ENCODE data around the gene PDC. TPM values are rescaled to one million over a fixed set of nuclear protein-coding genes. Genes with fewer than 3 reads are reported as not detected.
"Not testable (repeated sequence)": the region's sequence is repeated elsewhere in the genome, so short reads cannot be mapped to it uniquely, and the experiment has no call there.

The PDC gene
- polyA plus RNA-seq, 2 of the 4 experiments (the other 2 are of a cell fraction) = not detected

GRCh38 chr1:186404454-186405051 lies 56.4 kb downstream of the PDC start:
- ChIA-PET POLR2A (interaction anchor here (0.8 kb wide), 1 partner anchor 30 kb away, joined by 4 read pairs; the partner anchor contains the start of gene TPR), CTCF (interaction anchor here (0.7 to 3.9 kb wide), 16 partner anchors 9 to 582 kb away, joined by 3 to 11 read pairs (median 4); partner anchors contain the start of genes ODR4 and TPR)
- TF ChIP-seq MAZ (IDR thresholded peaks at IDR 0.05; ENCODE audit: borderline replicate concordance, low read depth, low read length) (no peak), SMC3 (IDR thresholded peaks at IDR 0.05) (peak; percentile 64), RAD21 (conservative IDR thresholded peaks at IDR 0.05 in 1 of 2, IDR thresholded peaks at IDR 0.05 in 1 of 2) (peak; percentile 77 to 81)
- TF ChIP-seq, protein P1, sequence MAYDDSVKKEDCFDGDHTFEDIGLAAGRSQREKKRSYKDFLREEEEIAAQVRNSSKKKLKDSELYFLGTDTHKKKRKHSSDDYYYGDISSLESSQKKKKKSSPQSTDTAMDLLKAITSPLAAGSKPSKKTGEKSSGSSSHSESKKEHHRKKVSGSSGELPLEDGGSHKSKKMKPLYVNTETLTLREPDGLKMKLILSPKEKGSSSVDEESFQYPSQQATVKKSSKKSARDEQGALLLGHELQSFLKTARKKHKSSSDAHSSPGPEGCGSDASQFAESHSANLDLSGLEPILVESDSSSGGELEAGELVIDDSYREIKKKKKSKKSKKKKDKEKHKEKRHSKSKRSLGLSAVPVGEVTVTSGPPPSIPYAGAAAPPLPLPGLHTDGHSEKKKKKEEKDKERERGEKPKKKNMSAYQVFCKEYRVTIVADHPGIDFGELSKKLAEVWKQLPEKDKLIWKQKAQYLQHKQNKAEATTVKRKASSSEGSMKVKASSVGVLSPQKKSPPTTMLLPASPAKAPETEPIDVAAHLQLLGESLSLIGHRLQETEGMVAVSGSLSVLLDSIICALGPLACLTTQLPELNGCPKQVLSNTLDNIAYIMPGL (CRISPR knock-in tag; IDR thresholded peaks at IDR 0.05; ENCODE audit: borderline replicate concordance) = no peak
- TF ChIP-seq, protein P2, sequence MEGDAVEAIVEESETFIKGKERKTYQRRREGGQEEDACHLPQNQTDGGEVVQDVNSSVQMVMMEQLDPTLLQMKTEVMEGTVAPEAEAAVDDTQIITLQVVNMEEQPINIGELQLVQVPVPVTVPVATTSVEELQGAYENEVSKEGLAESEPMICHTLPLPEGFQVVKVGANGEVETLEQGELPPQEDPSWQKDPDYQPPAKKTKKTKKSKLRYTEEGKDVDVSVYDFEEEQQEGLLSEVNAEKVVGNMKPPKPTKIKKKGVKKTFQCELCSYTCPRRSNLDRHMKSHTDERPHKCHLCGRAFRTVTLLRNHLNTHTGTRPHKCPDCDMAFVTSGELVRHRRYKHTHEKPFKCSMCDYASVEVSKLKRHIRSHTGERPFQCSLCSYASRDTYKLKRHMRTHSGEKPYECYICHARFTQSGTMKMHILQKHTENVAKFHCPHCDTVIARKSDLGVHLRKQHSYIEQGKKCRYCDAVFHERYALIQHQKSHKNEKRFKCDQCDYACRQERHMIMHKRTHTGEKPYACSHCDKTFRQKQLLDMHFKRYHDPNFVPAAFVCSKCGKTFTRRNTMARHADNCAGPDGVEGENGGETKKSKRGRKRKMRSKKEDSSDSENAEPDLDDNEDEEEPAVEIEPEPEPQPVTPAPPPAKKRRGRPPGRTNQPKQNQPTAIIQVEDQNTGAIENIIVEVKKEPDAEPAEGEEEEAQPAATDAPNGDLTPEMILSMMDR (IDR thresholded peaks at IDR 0.05) = peak; percentile 80
- Histone ChIP-seq H3K4me2 (peak overlapping the region; percentile 2; the same call in 1 of the 3 replicates), H3K9me3 (no peaks in the 10 kb centered on the region), H3K4me3 (no peak overlapping the region), H3K4me1 (no peaks in the 10 kb centered on the region), H3K27ac (no peak overlapping the region)
- DNase-seq (ENCODE audit: low read depth in 1 of 2, low spot score in 1 of 2) (peak; percentile 43 to 61), FAIRE-seq (peak; percentile 84), ATAC-seq (peak; percentile 39 to 63; a peak in 3 of 6 replicates)
- WGBS (ENCODE audit: missing lambda C conversion rate) = 28% methylated on average over 5 of the region's 5 CpGs

DNA sequence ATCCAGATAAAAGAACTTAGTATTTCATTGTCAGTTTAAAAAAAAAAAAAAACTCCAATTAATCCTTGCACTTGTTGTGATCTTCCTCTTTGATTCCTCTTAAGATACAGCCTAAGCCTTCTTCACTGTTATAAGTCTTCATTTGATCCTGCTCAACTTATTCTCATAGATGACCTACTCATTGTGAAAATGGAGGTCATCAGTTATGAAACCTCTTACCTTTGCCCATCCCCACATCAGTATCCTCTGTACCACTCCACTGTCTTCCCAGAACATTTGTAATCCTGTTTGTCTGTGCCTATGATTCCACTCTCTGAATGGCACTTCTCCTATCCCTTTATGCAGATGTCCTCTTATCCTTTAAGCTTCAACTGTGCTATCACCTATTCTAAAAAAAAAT lies 57.3 kb downstream of the PDC start:
- CTCF ChIA-PET = interaction anchor here (0.8 to 3.9 kb wide), 15 partner anchors 8 to 583 kb away, joined by 3 to 11 read pairs (median 4); partner anchors contain the start of genes ODR4 and TPR
- TF ChIP-seq EP300 (IDR thresholded peaks at IDR 0.05) (no peak), ZFP36 (IDR thresholded peaks at IDR 0.05; ENCODE audit: borderline replicate concordance, partially characterized antibody) (no peak), HOXB5 (CRISPR knock-in tag; IDR thresholded peaks at IDR 0.05) (no peak), MAFK (IDR thresholded peaks at IDR 0.05; ENCODE audit: partially characterized antibody) (no peak), CHD2 (IDR thresholded peaks at IDR 0.05; ENCODE audit: low read length, partially characterized antibody) (no peak), KDM1A (IDR thresholded peaks at IDR 0.05; ENCODE audit: low read depth) (no peak), MAZ (IDR thresholded peaks at IDR 0.05; ENCODE audit: borderline replicate concordance, low read depth, low read length) (no peak), POLR2AphosphoS2 (conservative IDR thresholded peaks at IDR 0.05; ENCODE audit: low read length) (no peak), PHF8 (IDR thresholded peaks at IDR 0.05; ENCODE audit: borderline replicate concordance, low read depth) (no peak), CBX8 (IDR thresholded peaks at IDR 0.05) (no peak), GATA3 (IDR thresholded peaks at IDR 0.05; ENCODE audit: borderline replicate concordance) (no peak), HOXB13 (CRISPR knock-in tag; IDR thresholded peaks at IDR 0.05; ENCODE audit: low read depth) (no peak)
- TF ChIP-seq, protein P3, sequence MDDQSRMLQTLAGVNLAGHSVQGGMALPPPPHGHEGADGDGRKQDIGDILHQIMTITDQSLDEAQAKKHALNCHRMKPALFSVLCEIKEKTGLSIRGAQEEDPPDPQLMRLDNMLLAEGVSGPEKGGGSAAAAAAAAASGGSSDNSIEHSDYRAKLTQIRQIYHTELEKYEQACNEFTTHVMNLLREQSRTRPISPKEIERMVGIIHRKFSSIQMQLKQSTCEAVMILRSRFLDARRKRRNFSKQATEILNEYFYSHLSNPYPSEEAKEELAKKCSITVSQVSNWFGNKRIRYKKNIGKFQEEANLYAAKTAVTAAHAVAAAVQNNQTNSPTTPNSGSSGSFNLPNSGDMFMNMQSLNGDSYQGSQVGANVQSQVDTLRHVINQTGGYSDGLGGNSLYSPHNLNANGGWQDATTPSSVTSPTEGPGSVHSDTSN (IDR thresholded peaks at IDR 0.05) = no peak
- TF ChIP-seq, protein P4, sequence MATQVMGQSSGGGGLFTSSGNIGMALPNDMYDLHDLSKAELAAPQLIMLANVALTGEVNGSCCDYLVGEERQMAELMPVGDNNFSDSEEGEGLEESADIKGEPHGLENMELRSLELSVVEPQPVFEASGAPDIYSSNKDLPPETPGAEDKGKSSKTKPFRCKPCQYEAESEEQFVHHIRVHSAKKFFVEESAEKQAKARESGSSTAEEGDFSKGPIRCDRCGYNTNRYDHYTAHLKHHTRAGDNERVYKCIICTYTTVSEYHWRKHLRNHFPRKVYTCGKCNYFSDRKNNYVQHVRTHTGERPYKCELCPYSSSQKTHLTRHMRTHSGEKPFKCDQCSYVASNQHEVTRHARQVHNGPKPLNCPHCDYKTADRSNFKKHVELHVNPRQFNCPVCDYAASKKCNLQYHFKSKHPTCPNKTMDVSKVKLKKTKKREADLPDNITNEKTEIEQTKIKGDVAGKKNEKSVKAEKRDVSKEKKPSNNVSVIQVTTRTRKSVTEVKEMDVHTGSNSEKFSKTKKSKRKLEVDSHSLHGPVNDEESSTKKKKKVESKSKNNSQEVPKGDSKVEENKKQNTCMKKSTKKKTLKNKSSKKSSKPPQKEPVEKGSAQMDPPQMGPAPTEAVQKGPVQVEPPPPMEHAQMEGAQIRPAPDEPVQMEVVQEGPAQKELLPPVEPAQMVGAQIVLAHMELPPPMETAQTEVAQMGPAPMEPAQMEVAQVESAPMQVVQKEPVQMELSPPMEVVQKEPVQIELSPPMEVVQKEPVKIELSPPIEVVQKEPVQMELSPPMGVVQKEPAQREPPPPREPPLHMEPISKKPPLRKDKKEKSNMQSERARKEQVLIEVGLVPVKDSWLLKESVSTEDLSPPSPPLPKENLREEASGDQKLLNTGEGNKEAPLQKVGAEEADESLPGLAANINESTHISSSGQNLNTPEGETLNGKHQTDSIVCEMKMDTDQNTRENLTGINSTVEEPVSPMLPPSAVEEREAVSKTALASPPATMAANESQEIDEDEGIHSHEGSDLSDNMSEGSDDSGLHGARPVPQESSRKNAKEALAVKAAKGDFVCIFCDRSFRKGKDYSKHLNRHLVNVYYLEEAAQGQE (IDR thresholded peaks at IDR 0.05) = no peak
- TF ChIP-seq, protein P1 (CRISPR knock-in tag; IDR thresholded peaks at IDR 0.05; ENCODE audit: borderline replicate concordance) = no peak
- TF ChIP-seq, protein P5, sequence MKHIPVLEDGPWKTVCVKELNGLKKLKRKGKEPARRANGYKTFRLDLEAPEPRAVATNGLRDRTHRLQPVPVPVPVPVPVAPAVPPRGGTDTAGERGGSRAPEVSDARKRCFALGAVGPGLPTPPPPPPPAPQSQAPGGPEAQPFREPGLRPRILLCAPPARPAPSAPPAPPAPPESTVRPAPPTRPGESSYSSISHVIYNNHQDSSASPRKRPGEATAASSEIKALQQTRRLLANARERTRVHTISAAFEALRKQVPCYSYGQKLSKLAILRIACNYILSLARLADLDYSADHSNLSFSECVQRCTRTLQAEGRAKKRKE (CRISPR knock-in tag; IDR thresholded peaks at IDR 0.05; ENCODE audit: low read depth) = no peak
- no peaks in the 10 kb centered on the region for H3K9me3 ChIP-seq
- no peak overlapping the region for H3K4me3 ChIP-seq
- DNase-seq (ENCODE audit: low read depth in 1 of 2, low spot score in 1 of 2) = no peak
- H3K4me1 ChIP-seq = no peaks in the 10 kb centered on the region
- H3K27ac ChIP-seq = no peak overlapping the region
- no peak for FAIRE-seq
- POLR2A ChIA-PET = interaction anchor here (0.8 kb wide), 1 partner anchor 29 kb away, joined by 4 read pairs; the partner anchor contains the start of gene TPR
- H3K4me2 ChIP-seq = no peak overlapping the region
- ATAC-seq = no peak

DNA sequence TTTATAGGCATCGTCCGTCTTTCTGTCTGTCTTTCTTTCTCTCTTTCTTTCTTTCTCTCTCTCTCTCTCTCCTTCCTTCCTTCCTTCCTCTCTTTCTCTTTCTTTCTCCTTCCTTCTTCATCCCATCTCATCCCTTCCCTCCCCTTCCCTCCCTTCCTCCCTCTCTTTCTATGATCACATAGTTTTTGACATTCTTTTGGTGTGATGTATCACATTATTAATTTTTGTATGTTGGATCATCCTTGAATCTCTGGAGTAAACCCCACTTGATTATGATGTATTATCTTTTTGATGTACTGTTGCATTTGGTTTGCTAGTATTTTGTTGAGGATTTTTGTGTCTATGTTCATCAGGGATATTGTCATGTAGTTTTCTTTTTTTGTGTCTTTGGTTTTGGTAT lies 59.5 kb downstream of the PDC start:
- FAIRE-seq = not testable (repeated sequence)

More for the DNA sequence above, 59.5 kb downstream of the PDC start:
- H3K4me2 ChIP-seq; DNase-seq (ENCODE audit: low read depth in 1 of 2, low spot score in 1 of 2); H3K9me3 ChIP-seq; ATAC-seq; POLR2A ChIA-PET; H3K4me1 ChIP-seq; H3K4me3 ChIP-seq; CTCF ChIA-PET; H3K27ac ChIP-seq: not testable (repeated sequence)
- WGBS (ENCODE audit: missing lambda C conversion rate) = 92% methylated on average over 2 of the region's 2 CpGs
